ENCODE data around the gene UPK1A.

Gene UPK1A

DNA sequence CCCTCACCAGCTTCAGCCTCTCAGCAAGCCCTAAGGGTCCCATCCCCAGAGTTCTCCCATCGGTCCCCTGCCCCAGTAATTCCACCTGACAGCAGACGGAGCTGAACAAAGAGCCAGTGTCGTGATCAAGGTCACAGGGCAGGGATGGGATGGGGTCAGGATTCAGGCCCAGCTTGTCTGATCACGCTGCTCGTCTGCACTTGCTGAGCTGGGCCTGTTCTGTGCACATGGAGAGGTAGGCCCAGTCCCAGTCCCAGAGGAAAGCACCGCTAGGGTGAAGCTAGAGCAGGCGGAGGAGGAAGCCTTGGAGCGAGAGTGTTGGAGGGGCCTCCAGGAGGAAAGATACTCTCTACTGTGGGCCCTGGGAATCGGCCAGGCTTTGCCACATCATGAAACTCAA, 44.6 kb upstream of the UPK1A start:
- H4K20me1 ChIP-seq (ENCODE audit: insufficient read depth, low read length): no peaks in the 10 kb centered on the region

DNA sequence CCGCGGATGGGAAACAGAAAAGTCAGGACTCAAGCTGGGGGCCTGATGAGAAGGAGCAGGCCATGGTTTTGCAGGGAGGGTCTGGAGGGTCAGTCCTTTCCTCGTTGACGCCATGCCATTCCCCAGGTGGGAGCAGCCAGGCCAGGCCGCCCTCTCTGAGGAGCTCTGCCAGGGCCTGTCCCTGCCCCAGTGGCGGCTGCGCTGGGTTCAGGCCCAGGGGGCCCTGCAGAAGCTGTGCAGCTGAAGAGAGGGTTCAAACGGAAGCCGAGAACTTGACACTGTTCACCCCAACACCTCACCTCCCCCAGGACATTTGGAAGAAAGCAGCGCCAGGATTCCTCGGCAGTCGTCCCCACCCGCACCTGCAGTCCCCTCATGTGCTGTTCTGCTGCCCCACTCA, 43.6 kb upstream of the UPK1A start:
- H3K36me3 ChIP-seq (replicated peaks; ENCODE audit: low read depth, low read length): peaks cover 26% of the 10 kb centered on the region
- no peak overlapping the region for H3K9ac ChIP-seq (ENCODE audit: low read length)
- H3K79me2 ChIP-seq (ENCODE audit: low read length): no peaks in the 10 kb centered on the region
- no peak overlapping the region for H3K4me2 ChIP-seq (ENCODE audit: low read length)
- H3K27ac ChIP-seq (ENCODE audit: low read length): no peak overlapping the region
- H3K27me3 ChIP-seq (ENCODE audit: low read depth, low read length): no peaks in the 10 kb centered on the region
- H2AFZ ChIP-seq (ENCODE audit: low read depth, low read length): no peak overlapping the region
- TF ChIP-seq EZH2phosphoT487 (IDR thresholded peaks at IDR 0.05; ENCODE audit: low read depth): no peak
- TF ChIP-seq, protein P1, sequence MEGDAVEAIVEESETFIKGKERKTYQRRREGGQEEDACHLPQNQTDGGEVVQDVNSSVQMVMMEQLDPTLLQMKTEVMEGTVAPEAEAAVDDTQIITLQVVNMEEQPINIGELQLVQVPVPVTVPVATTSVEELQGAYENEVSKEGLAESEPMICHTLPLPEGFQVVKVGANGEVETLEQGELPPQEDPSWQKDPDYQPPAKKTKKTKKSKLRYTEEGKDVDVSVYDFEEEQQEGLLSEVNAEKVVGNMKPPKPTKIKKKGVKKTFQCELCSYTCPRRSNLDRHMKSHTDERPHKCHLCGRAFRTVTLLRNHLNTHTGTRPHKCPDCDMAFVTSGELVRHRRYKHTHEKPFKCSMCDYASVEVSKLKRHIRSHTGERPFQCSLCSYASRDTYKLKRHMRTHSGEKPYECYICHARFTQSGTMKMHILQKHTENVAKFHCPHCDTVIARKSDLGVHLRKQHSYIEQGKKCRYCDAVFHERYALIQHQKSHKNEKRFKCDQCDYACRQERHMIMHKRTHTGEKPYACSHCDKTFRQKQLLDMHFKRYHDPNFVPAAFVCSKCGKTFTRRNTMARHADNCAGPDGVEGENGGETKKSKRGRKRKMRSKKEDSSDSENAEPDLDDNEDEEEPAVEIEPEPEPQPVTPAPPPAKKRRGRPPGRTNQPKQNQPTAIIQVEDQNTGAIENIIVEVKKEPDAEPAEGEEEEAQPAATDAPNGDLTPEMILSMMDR (IDR thresholded peaks at IDR 0.05; ENCODE audit: low read depth, low read length): no peak
- no peaks in the 10 kb centered on the region for H4K20me1 ChIP-seq (ENCODE audit: insufficient read depth, low read length)
- peaks cover 6% of the 10 kb centered on the region; the same call in 1 of the 2 replicates for H3K4me1 ChIP-seq (ENCODE audit: low read length)
- H3K4me3 ChIP-seq (ENCODE audit: low read length): no peak overlapping the region
- H3K9me3 ChIP-seq (ENCODE audit: insufficient read depth, low read length): no peaks in the 10 kb centered on the region

More for the DNA sequence above, 44.6 kb upstream of the UPK1A start:
- Histone ChIP-seq H3K4me3 (ENCODE audit: low read length) (no peak overlapping the region), H3K9ac (ENCODE audit: low read length) (no peak overlapping the region), H3K27me3 (ENCODE audit: low read depth, low read length) (no peaks in the 10 kb centered on the region), H3K9me3 (ENCODE audit: insufficient read depth, low read length) (no peaks in the 10 kb centered on the region), H3K4me2 (ENCODE audit: low read length) (no peak overlapping the region), H3K4me1 (ENCODE audit: low read length) (peaks cover 6% of the 10 kb centered on the region; the same call in 1 of the 2 replicates), H3K36me3 (replicated peaks; ENCODE audit: low read depth, low read length) (peaks cover 30% of the 10 kb centered on the region), H2AFZ (ENCODE audit: low read depth, low read length) (no peak overlapping the region), H3K27ac (ENCODE audit: low read length) (no peak overlapping the region), H3K79me2 (ENCODE audit: low read length) (no peaks in the 10 kb centered on the region)
- TF ChIP-seq EZH2phosphoT487 (IDR thresholded peaks at IDR 0.05; ENCODE audit: low read depth): no peak
- TF ChIP-seq, protein P1 (IDR thresholded peaks at IDR 0.05; ENCODE audit: low read depth, low read length): no peak

DNA sequence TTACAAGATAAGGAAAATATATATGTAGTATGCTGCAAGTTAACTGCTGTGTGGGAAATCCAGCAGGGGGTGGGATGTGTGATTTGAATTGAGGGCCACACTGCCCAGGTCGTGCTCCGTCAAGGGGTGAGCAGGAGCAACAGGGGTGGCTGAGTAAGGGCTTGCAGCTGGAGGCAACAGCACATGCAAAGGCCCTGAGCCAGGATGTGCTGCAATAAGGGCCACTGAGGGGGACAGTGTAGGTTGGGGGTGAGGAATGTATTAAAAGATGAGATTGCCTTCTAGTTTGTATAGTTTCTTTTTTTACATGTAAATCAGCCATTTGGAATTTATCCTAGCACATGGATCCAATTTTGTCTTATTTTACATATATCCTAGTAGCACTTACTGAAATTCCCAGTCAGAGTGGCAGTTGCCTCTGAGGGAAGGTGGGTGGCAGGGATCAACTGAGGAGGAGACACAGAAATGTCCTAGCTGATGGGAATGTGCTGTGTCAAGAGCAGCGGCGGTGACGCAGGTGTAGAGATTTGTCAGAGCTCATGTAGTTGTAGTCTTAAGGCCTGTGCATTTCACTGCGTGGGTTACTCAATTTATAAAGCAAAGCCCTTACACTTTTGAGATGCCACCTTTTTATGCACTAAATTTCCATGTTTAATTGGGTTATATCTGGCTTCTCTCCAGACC, 42.8 kb upstream of the UPK1A start:
- H3K27me3 ChIP-seq (ENCODE audit: low read depth, low read length): no peaks in the 10 kb centered on the region
- H3K79me2 ChIP-seq (ENCODE audit: low read length): no peaks in the 10 kb centered on the region
- H3K9me3 ChIP-seq (ENCODE audit: insufficient read depth, low read length): no peaks in the 10 kb centered on the region
- no peak overlapping the region for H3K4me3 ChIP-seq (ENCODE audit: low read length)
- no peak overlapping the region for H3K4me2 ChIP-seq (ENCODE audit: low read length)
- H2AFZ ChIP-seq (ENCODE audit: low read depth, low read length): no peak overlapping the region
- H3K4me1 ChIP-seq (ENCODE audit: low read length): peaks cover 6% of the 10 kb centered on the region; the same call in 1 of the 2 replicates
- H3K9ac ChIP-seq (ENCODE audit: low read length): no peak overlapping the region
- H3K36me3 ChIP-seq (replicated peaks; ENCODE audit: low read depth, low read length): peaks cover 23% of the 10 kb centered on the region
- H3K27ac ChIP-seq (ENCODE audit: low read length): no peak overlapping the region
- TF ChIP-seq, protein P1 (IDR thresholded peaks at IDR 0.05; ENCODE audit: low read depth, low read length): no peak
- no peak for TF ChIP-seq EZH2phosphoT487 (IDR thresholded peaks at IDR 0.05; ENCODE audit: low read depth)
- H4K20me1 ChIP-seq (ENCODE audit: insufficient read depth, low read length): no peaks in the 10 kb centered on the region

DNA sequence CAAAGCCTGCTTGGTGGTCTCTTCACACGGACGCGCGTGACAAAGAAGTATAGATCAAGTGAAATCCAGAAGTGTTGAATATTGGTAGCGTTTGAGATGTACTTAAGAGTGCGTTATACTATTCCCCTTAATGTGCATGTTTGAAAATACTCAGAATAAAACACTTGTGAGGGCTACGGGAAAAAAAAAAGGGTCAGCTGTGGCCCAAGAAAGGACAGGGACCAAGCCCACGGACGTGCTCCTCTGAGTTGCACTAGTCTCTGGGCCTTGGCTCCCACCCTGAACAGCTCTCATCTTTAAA, 38.1 kb upstream of the UPK1A start:
- Histone ChIP-seq H3K36me3 (replicated peaks; ENCODE audit: low read depth, low read length) (peaks cover 23% of the 10 kb centered on the region), H3K9me3 (ENCODE audit: insufficient read depth, low read length) (no peaks in the 10 kb centered on the region), H3K4me3 (ENCODE audit: low read length) (peak overlapping the region; percentile 88), H3K79me2 (ENCODE audit: low read length) (peaks cover 9% of the 10 kb centered on the region), H3K27me3 (ENCODE audit: low read depth, low read length) (no peaks in the 10 kb centered on the region), H2AFZ (ENCODE audit: low read depth, low read length) (peak overlapping the region; percentile 49), H4K20me1 (ENCODE audit: insufficient read depth, low read length) (no peaks in the 10 kb centered on the region), H3K4me1 (ENCODE audit: low read length) (peaks cover 5% of the 10 kb centered on the region), H3K27ac (ENCODE audit: low read length) (peak overlapping the region; percentile 38), H3K4me2 (ENCODE audit: low read length) (peak overlapping the region; percentile 73), H3K9ac (ENCODE audit: low read length) (peak overlapping the region; percentile 63)
- TF ChIP-seq, protein P1 (IDR thresholded peaks at IDR 0.05; ENCODE audit: low read depth, low read length): no peak
- no peak for TF ChIP-seq EZH2phosphoT487 (IDR thresholded peaks at IDR 0.05; ENCODE audit: low read depth)
